Measurements from ENCODE around the gene RHOF.

GRCh38 chr12:121729021-121729420, 64.5 kb downstream of the RHOF start:
- TF ChIP-seq POLR2A (IDR thresholded peaks at IDR 0.05; ENCODE audit: low read depth, low read length) (no peak), POLR2AphosphoS5 (IDR thresholded peaks at IDR 0.05; ENCODE audit: low read depth, low read length) (no peak), TAF1 (IDR thresholded peaks at IDR 0.05; ENCODE audit: low read depth, low read length) (no peak), SPI1 (IDR thresholded peaks at IDR 0.05; ENCODE audit: low read depth, low read length) (no peak), PAX5 (IDR thresholded peaks at IDR 0.05; ENCODE audit: insufficient read depth, low read length, severe bottlenecking) (no peak)
